Endothelial cell of umbilical vein (primary cell): Measurements from ENCODE around the gene OR4D2. TPM values are rescaled to one million over a fixed set of nuclear protein-coding genes. Genes with fewer than 3 reads are reported as not detected.

ENCODE experiments used
- BruUV-seq: library from RNA; stranded (reverse); fragments of 400-500 nt; replicated peaks from 2 replicates; lab custom pipeline; 2021; lab: Mats Ljungman, UMichigan
- CTCF ChIA-PET: fragments of 300-600, 350-600 bp; sonication (Branson Sonifier 250); formaldehyde crosslinking; loops from one replicate; lab custom pipeline; 2021; ENCODE audit warnings: antibody characterized with exemption, inconsistent platforms; lab: Charles Lee
- POLR2A ChIA-PET: fragments of 300-600, 350-600 bp; sonication (Branson Sonifier 250); formaldehyde crosslinking; loops from one replicate; lab custom pipeline; 2021; ENCODE audit warnings: antibody characterized with exemption, inconsistent platforms; lab: Charles Lee
- DNase-seq: peaks from one replicate; pipeline ENCODE4 v3.0.0-alpha.2; 2011; ENCODE audit warnings: low read depth, low spot score
- FAIRE-seq: peaks from 2 replicates; lab custom pipeline; 2011; peaks lifted over from hg19 to GRCh38; lab: Jason Lieb, UNC
- H2AFZ ChIP-seq: 2 replicates; pipeline ENCODE4 v1.6.0; 2012; ENCODE audit warnings: low read depth, low read length, control low read depth, inconsistent platforms
- H3K27ac ChIP-seq: 2 replicates; pipeline ENCODE4 v1.5.1; 2011; ENCODE audit warnings: low read depth, mild to moderate bottlenecking, control low read depth, low read length, moderate library complexity; ENCODE audit not compliant: insufficient read depth
- H3K27me3 ChIP-seq, 2 experiments: 2 replicates each; pipeline versions ENCODE4 v1.6.0 to v1.6.1; 2011; ENCODE audit warnings: low read length in 2 of 2, mixed read lengths in 1 of 2; ENCODE audit not compliant: control insufficient read depth in 2 of 2, insufficient read depth in 2 of 2
- H3K36me3 ChIP-seq, 2 experiments: 2 replicates in 1 of 2; 3 replicates in 1 of 2; pipeline ENCODE4 v1.5.1; 2011; ENCODE audit warnings: low read length in 2 of 2, mild to moderate bottlenecking in 1 of 2, moderate library complexity in 1 of 2; ENCODE audit not compliant: control insufficient read depth in 2 of 2, insufficient read depth in 2 of 2; ENCODE audit errors: extremely low read depth in 1 of 2
- H3K4me1 ChIP-seq: 3 replicates; pipeline ENCODE4 v1.5.1; 2011; ENCODE audit warnings: mild to moderate bottlenecking, low read length; ENCODE audit not compliant: control insufficient read depth, insufficient read depth; ENCODE audit errors: extremely low read depth
- H3K4me2 ChIP-seq: 2 replicates; pipeline ENCODE4 v1.6.1; 2011; ENCODE audit warnings: low read length, control low read depth, mixed read lengths; ENCODE audit not compliant: insufficient read depth
- H3K4me3 ChIP-seq, 3 experiments: fragments of 200-600 bp in 1 of 3; sonication (generic), shearing (Covaris generic) in 1 of 3; replicated peaks in 1 of 3; 2 replicates each; pipeline ENCODE4 v1.5.1; 2011 to 2016; ENCODE audit warnings: control low read depth in 3 of 3, low read length in 3 of 3, mild to moderate bottlenecking in 2 of 3, inconsistent platforms in 1 of 3, low read depth in 1 of 3, moderate library complexity in 1 of 3; ENCODE audit not compliant: insufficient read depth in 1 of 3
- H3K79me2 ChIP-seq: 2 replicates; pipeline ENCODE4 v1.6.0; 2012; ENCODE audit warnings: low read length, inconsistent platforms; ENCODE audit not compliant: control insufficient read depth, insufficient read depth
- H3K9ac ChIP-seq: replicated peaks from 2 replicates; pipeline ENCODE3; 2011; ENCODE audit warnings: low read length, control low read depth; ENCODE audit not compliant: insufficient read depth; ENCODE audit errors: extremely low read depth
- H3K9me1 ChIP-seq: replicated peaks from 3 replicates; pipeline ENCODE4 v1.6.0; 2011; ENCODE audit warnings: mild to moderate bottlenecking, low read length; ENCODE audit not compliant: control insufficient read depth, insufficient read depth; ENCODE audit errors: extremely low read depth
- H3K9me3 ChIP-seq: replicated peaks from 2 replicates; pipeline ENCODE4 v1.5.1; 2012; ENCODE audit warnings: low read length, inconsistent platforms; ENCODE audit not compliant: control insufficient read depth, insufficient read depth
- H4K20me1 ChIP-seq: replicated peaks from 2 replicates; pipeline ENCODE3; 2011; ENCODE audit warnings: mild to moderate bottlenecking, low read length; ENCODE audit not compliant: control insufficient read depth, insufficient read depth; ENCODE audit errors: extremely low read depth
- CTCF ChIP-seq, 2 donors: IDR thresholded peaks; 1 replicate in 1 of 2; 2 replicates in 1 of 2; pipeline ENCODE4 v1.5.1; 2011; ENCODE audit warnings: low read length in 2 of 2, mild to moderate bottlenecking in 2 of 2, moderate library complexity in 2 of 2, control low read depth in 1 of 2, inconsistent platforms in 1 of 2, low read depth in 1 of 2; ENCODE audit not compliant: insufficient read depth in 1 of 2; ENCODE audit errors: extremely low read depth in 1 of 2
- EZH2 ChIP-seq: IDR thresholded peaks from 2 replicates; pipeline ENCODE4 v1.6.1; 2012; ENCODE audit warnings: borderline replicate concordance, low read depth, mild to moderate bottlenecking, moderate library complexity, low read length, inconsistent platforms; ENCODE audit not compliant: severe bottlenecking
- FOS ChIP-seq: IDR thresholded peaks from 2 replicates; pipeline ENCODE4 v1.6.1; 2011; ENCODE audit warnings: mild to moderate bottlenecking, low read length, moderate library complexity, borderline replicate concordance; ENCODE audit not compliant: insufficient read depth
- GATA2 ChIP-seq: IDR thresholded peaks from 2 replicates; pipeline ENCODE4 v1.7.0; 2011; ENCODE audit warnings: low read depth, mild to moderate bottlenecking, moderate library complexity, mixed read lengths, low read length; ENCODE audit not compliant: insufficient read length, insufficient read depth
- JUN ChIP-seq: IDR thresholded peaks from 2 replicates; pipeline ENCODE4 v1.6.1; 2011; ENCODE audit warnings: borderline replicate concordance, low read depth; ENCODE audit not compliant: insufficient read length, insufficient read depth
- MAX ChIP-seq: IDR thresholded peaks from 2 replicates; pipeline ENCODE4 v1.6.1; 2011; ENCODE audit not compliant: insufficient read depth, insufficient read length
- MYC ChIP-seq: IDR thresholded peaks from one replicate; pipeline ENCODE4 v1.6.1; 2011; ENCODE audit warnings: mild to moderate bottlenecking, low read depth, low read length
- POLR2A ChIP-seq: IDR thresholded peaks from 2 replicates; pipeline ENCODE4 v1.6.1; 2012; ENCODE audit warnings: low read depth, mild to moderate bottlenecking, control low read depth, low read length
- POLR2AphosphoS5 ChIP-seq: IDR thresholded peaks from 2 replicates; pipeline ENCODE4 v1.6.1; 2012; ENCODE audit warnings: low read depth, mild to moderate bottlenecking, control low read depth, low read length, moderate library complexity; ENCODE audit not compliant: insufficient read depth
- dilution Hi-C: fragments of 300-500 bp; cut with MboI; formaldehyde crosslinking; loops from one replicate; pipeline ENCODE4 v1.15.0; 2019; ENCODE audit warnings: low sequenced_read_pairs; ENCODE audit not compliant: extremely low pct_ligation_motif_present
- intact Hi-C: fragments of 100-400 bp; cut with micrococcal nuclease; formaldehyde crosslinking; loops from one replicate; pipeline ENCODE4 v1.10.0; 2022
- polyA plus RNA-seq, 4 experiments: library from polyadenylated mRNA; depleted of rRNA in 3 of 4; stranded (reverse) in 3 of 4; unstranded in 1 of 4; fragments of >200 nt; gene quantifications; 2 replicates each; pipeline versions ENCODE4 v1.2.1 to v1.2.3, GENCODE V29; 2011 to 2012; ENCODE audit warnings: missing spikeins in 1 of 4
- total RNA-seq: library from RNA; stranded (reverse); gene quantifications from 2 replicates; pipeline ENCODE4 v1.2.3, GENCODE V29; 2021

The OR4D2 gene
- total and polyA plus RNA-seq, 2 donors (not counting 3 experiments of a cell fraction or from before 2014, with no cell fraction given): not detected

GRCh38 chr17:58153671-58154070 is 13.1 kb upstream of the OR4D2 start:
- intact Hi-C loops: no loop called here
- Histone ChIP-seq H3K27ac (no peak overlapping the region), H3K4me2 (no peak overlapping the region), H4K20me1 (no peaks in the 10 kb centered on the region), H3K27me3 (peaks cover 30 to 33% of the 10 kb centered on the region in 2 experiments), H3K9me1 (no peaks in the 10 kb centered on the region), H3K9ac (no peak overlapping the region), H3K9me3 (no peaks in the 10 kb centered on the region), H3K4me3 (no peak overlapping the region), H3K79me2 (no peaks in the 10 kb centered on the region), H3K36me3 (no peaks in the 10 kb centered on the region), H3K4me1 (peaks cover 3% of the 10 kb centered on the region), H2AFZ (no peak overlapping the region)
- ChIA-PET CTCF (no interaction called here), POLR2A (no interaction called here)
- FAIRE-seq (no peak), DNase-seq (no peak)
- BruUV-seq: no TSS peak
- dilution Hi-C loops: no loop called here
- TF ChIP-seq EZH2: no peak
- no peak for TF ChIP-seq POLR2A
- TF ChIP-seq FOS: no peak
- TF ChIP-seq GATA2: no peak
- no peak for TF ChIP-seq MYC
- TF ChIP-seq JUN: no peak
- no peak for TF ChIP-seq POLR2AphosphoS5
- TF ChIP-seq CTCF (IDR thresholded peaks at IDR 0.05; ENCODE audit: extremely low read depth in 1 of 2, insufficient read depth in 1 of 2, low read depth in 1 of 2, low read length in 2 of 2): no peak
- TF ChIP-seq MAX: no peak
